Measurements from ENCODE around the gene CARMIL1. TPM values are rescaled to one million over a fixed set of nuclear protein-coding genes. Genes with fewer than 3 reads are reported as not detected.
A peak's percentile ranks its signal among the peaks of the same experiment; 100 is the strongest.

CARMIL1 gene
- total RNA-seq, 2 donors from 2014 or later = 0.56 to 0.76 TPM

DNA sequence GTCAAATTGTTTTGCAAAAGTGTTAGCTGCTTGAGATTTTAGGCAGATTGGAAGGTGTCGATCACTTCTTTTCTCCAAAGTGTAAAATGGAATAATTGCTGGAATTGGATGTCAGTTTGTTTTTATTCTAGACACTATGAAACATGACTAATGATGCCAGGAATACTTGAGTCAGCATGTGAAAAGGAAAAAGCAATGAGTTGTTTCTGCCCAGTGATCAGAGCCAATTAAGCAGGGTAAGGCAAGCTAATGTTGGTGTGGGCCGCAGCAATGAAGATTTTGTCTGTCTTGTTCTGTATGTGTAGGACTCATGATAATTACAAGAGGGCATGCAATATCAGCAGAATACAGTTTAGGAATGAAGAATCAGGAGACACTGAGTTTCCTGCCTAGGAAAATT lies 110.3 kb downstream of the CARMIL1 start:
- H3K27me3 Mint-ChIP-seq = peaks cover 5 to 12% of the 10 kb centered on the region in 2 donors
- H3K4me3 Mint-ChIP-seq = no peak overlapping the region
- ATAC-seq = no peak
- no peaks in the 10 kb centered on the region for H3K4me1 Mint-ChIP-seq (ENCODE audit: low read depth in 2 of 2)
- no peaks in the 10 kb centered on the region for H3K9me3 Mint-ChIP-seq
- no peaks in the 10 kb centered on the region for H3K36me3 Mint-ChIP-seq
- H3K27ac Mint-ChIP-seq = no peak overlapping the region
- DNase-seq (ENCODE audit: low spot score) = no peak

DNA sequence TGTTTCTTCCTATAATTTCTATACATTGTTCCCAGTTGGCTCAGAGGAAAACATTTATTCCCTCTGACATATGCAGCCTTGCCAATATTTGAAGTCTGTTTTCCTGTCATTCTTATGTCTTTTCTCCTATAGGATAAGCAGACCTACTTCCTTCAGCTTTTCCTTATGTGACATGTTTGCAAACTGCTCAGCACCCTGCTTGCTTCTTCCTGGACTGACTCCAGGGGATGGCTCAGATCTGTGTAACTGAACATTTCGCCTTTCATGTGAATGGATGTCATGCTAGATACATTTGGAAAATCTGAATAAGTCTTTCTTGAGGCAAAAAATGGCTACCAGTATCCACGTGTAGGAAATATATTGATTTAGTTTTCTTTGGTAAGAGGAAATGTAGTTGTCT lies 113.2 kb downstream of the CARMIL1 start:
- Mint-ChIP-seq H3K27ac (no peak overlapping the region), H3K4me3 (no peak overlapping the region), H3K27me3 (peaks cover 2 to 7% of the 10 kb centered on the region in 2 donors), H3K9me3 (no peaks in the 10 kb centered on the region), H3K36me3 (no peaks in the 10 kb centered on the region), H3K4me1 (ENCODE audit: low read depth in 2 of 2) (no peaks in the 10 kb centered on the region)
- ATAC-seq (no peak), DNase-seq (ENCODE audit: low spot score) (no peak)

DNA sequence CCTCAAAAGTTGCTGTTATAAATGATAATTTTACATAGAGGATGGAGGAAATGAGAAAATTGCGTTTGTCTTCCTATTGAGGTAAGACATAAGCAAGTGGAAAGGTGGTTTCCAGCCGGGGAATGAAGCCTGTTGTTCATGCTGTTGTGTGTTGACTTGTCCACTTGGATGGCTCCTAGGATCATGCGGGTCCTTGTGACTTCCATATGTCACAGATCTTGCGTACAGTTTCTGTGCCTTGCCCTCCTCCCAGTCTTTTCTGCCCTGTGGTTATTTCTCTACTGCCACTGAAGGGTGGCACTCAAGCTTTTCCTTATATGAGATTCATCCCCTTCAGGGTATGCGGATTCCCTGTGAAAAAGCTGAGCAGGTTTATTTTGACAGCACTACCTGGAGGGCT lies 116.6 kb downstream of the CARMIL1 start:
- Mint-ChIP-seq H3K27me3 (peaks cover 0 to 7% of the 10 kb centered on the region in 2 donors), H3K4me1 (ENCODE audit: low read depth in 2 of 2) (no peaks in the 10 kb centered on the region), H3K4me3 (no peak overlapping the region), H3K27ac (no peak overlapping the region), H3K9me3 (no peaks in the 10 kb centered on the region), H3K36me3 (no peaks in the 10 kb centered on the region)
- DNase-seq (ENCODE audit: low spot score) (no peak), ATAC-seq (no peak)

DNA sequence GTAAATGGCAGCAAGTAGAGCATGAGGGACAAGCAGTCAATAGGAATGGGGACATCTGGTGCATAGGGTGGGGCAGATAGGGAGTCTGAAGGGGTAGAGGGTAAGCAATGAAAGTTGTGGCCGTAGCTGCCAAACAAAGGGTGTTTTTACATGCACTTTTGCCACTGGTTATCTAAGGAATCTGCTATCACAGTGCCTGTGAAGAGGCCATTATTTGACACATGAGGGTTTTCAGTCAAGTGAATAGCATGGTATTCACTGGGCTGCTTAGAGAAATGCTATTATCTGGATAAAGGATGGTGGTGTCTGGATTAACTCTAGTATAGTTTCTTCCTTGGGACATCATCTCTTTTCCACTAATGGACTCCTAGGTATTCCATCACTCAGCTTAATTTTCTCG lies 118.2 kb downstream of the CARMIL1 start:
- Mint-ChIP-seq H3K27ac (no peak overlapping the region), H3K4me3 (no peak overlapping the region), H3K36me3 (no peaks in the 10 kb centered on the region), H3K4me1 (ENCODE audit: low read depth in 2 of 2) (no peaks in the 10 kb centered on the region), H3K9me3 (no peaks in the 10 kb centered on the region), H3K27me3 (peaks cover 0 to 7% of the 10 kb centered on the region in 2 donors)
- DNase-seq (ENCODE audit: low spot score) (no peak), ATAC-seq (no peak)

DNA sequence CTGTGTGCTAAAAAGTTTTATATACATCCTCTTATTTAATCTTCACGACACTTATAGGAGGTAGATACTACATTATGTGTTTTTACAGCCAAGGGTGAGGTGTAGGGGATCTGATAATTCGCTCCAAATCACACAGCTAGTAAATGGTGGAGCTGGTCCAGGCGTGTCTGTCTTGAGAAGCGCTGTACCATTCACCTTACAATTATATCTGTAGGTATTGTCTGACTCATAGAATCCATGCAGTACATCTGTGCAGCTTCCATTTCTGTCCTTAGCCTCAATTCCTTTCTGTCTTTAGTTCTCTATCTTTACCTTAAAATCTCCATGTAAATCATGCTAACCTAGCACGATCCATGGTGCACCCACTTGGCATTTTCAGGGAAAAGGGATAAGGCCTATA lies 120.7 kb downstream of the CARMIL1 start:
- Mint-ChIP-seq H3K4me1 (ENCODE audit: low read depth in 2 of 2) (peaks cover 0 to 17% of the 10 kb centered on the region in 2 donors), H3K4me3 (no peak overlapping the region), H3K27me3 (no peaks in the 10 kb centered on the region), H3K36me3 (no peaks in the 10 kb centered on the region), H3K27ac (no peak overlapping the region), H3K9me3 (no peaks in the 10 kb centered on the region)
- no peak for ATAC-seq
- DNase-seq (ENCODE audit: low spot score) = no peak

DNA sequence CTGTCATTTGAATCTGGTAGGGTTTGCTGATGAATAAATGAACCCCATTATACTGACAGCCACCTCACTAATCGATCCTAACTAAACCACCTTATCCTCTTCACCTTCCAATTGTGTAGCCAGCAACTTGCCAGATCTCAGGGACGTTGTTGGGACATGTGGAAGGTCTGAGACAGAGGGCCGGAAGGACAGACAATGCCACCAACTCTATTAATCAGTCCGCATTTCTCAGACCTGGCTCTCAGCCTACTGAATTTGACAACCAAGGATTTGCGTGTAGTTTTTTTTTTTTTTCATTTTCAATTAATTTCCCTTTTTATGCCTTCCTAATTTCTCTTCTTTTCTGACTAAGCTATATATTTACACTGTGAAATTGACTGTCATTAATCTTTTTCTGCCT lies 122.5 kb downstream of the CARMIL1 start:
- no peak overlapping the region for H3K4me3 Mint-ChIP-seq
- no peak for ATAC-seq

DNA sequence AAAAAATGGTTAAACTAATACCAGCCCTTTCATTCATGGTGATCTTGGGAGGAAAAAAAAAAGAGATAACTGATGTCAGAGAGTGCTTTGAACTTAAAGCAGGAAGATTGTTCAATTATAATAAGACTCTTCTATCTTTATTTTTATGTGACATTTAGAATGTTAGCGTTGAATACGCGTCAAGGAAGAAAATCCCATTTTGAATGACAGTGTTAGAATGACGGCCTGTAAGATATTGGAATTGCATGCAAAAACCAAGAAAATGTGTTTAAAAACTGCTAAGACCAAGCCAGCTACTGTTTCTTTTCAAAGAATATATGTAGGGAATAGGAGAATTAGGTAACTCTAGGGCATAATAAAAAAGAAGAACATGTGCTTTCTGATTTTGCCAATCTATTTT lies 123.0 kb downstream of the CARMIL1 start:
- Mint-ChIP-seq H3K4me3 (no peak overlapping the region), H3K27ac (no peak overlapping the region)

More for the DNA sequence above, 122.5 kb downstream of the CARMIL1 start:
- H3K36me3 Mint-ChIP-seq = no peaks in the 10 kb centered on the region
- H3K4me1 Mint-ChIP-seq (ENCODE audit: low read depth in 2 of 2) = peaks cover 0 to 18% of the 10 kb centered on the region in 2 donors
- H3K27me3 Mint-ChIP-seq = no peaks in the 10 kb centered on the region
- no peak for DNase-seq (ENCODE audit: low spot score)
- no peak overlapping the region for H3K27ac Mint-ChIP-seq
- no peaks in the 10 kb centered on the region for H3K9me3 Mint-ChIP-seq

DNA sequence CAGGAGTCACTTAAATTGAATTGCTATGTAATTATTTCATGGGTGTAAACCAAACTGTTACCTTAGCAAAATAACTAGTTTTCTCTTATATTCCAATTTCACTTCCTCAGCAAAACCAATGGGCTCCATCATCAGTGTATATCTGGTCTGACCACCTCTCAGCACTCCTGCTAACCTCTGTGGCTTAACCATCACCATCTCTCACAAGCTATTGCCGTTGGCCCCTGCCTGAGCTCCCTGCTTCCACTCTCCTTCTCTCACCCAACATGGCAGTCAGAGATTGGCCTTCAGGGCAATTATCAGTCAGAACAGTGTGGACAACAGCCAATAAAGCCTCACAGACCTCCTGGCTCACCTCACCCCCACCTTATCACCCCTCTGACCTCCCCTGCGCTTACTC lies 124.0 kb downstream of the CARMIL1 start:
- Mint-ChIP-seq H3K4me1 (ENCODE audit: low read depth in 2 of 2) (peaks cover 0 to 18% of the 10 kb centered on the region in 2 donors), H3K36me3 (no peaks in the 10 kb centered on the region), H3K9me3 (no peaks in the 10 kb centered on the region), H3K27ac (no peak overlapping the region), H3K27me3 (no peaks in the 10 kb centered on the region), H3K4me3 (no peak overlapping the region)
- no peak for ATAC-seq
- no peak for DNase-seq (ENCODE audit: low spot score)

More for the DNA sequence above, 123.0 kb downstream of the CARMIL1 start:
- DNase-seq (ENCODE audit: low spot score) (no peak), ATAC-seq (no peak)
- Mint-ChIP-seq H3K4me1 (ENCODE audit: low read depth in 2 of 2) (peaks cover 0 to 18% of the 10 kb centered on the region in 2 donors), H3K9me3 (no peaks in the 10 kb centered on the region), H3K36me3 (no peaks in the 10 kb centered on the region), H3K27me3 (no peaks in the 10 kb centered on the region)

DNA sequence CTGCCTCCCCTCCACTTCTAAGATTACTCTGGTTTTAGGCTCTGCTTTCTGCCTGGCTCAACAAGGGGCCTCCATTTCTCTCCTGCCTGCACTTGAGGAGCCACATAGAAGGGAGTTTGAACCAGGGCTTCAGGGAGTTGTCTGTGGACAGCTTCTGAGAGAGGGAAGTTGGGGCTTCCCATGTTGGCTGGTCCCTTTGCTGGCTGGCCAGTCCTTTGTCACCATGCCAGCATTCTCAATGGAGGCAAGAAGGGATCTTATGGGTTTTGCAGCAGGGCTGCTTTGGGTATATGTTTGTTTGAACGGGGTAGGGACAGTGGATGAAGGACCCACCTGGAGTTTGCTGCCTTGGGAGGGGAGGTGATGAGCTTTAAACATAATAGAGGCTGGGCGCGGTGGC lies 124.9 kb downstream of the CARMIL1 start:
- no peaks in the 10 kb centered on the region for H3K36me3 Mint-ChIP-seq
- DNase-seq (ENCODE audit: low spot score) = no peak
- peak in 1 of 2 donors; percentile 25 for ATAC-seq

DNA sequence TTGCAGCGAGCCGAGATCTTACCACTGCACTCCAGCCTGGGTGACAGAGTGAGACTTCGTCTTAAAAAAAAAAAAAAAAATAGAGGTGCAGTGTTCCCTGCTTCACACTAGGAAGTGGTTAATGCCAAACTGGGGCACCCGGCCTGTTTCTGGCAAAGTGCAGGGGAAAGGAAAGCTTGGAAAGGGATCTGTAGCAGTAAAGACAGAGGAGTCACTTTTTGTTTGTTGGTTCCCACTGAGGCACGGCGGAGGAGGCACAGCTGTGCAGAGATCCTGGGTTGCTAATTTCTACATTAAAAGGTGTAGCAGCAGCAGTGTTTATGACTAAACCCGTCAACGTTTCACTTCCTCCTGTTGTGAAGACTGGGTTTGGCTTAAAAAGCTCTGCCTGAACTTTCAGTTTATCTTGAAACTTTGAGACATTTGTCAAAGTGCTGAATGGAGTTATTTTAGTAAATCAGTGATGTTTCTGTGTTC lies 125.6 kb downstream of the CARMIL1 start:
- H3K4me3 Mint-ChIP-seq = no peak overlapping the region
- H3K9me3 Mint-ChIP-seq = no peaks in the 10 kb centered on the region
- H3K27me3 Mint-ChIP-seq = no peaks in the 10 kb centered on the region
- H3K27ac Mint-ChIP-seq = no peak overlapping the region
- DNase-seq (ENCODE audit: low spot score) = no peak
- peak; percentile 87 for ATAC-seq
- H3K36me3 Mint-ChIP-seq = no peaks in the 10 kb centered on the region
- peaks cover 0 to 18% of the 10 kb centered on the region in 2 donors for H3K4me1 Mint-ChIP-seq (ENCODE audit: low read depth in 2 of 2)

More for the DNA sequence above, 124.9 kb downstream of the CARMIL1 start:
- Mint-ChIP-seq H3K4me1 (ENCODE audit: low read depth in 2 of 2) (peaks cover 0 to 18% of the 10 kb centered on the region in 2 donors), H3K27ac (no peak overlapping the region), H3K4me3 (no peak overlapping the region), H3K9me3 (no peaks in the 10 kb centered on the region), H3K27me3 (no peaks in the 10 kb centered on the region)

DNA sequence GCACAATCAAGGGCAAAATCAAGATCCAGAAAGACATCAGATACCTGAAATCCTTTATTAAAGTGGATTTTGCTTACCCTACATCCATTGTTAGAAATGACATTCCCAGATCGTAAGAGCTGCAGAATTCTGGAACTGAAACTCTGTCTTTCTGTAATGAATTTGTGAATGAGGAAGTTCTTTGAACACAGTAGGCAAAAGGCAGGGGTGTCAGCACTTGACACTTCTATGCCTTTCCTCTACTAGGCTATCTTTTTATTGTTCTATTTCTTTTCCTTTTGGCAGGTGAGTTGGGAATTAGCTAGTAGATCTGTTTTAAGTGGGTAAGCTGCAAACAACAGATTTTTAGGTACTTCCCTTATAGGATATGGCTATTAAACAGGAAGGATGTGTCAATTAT lies 126.3 kb downstream of the CARMIL1 start:
- Mint-ChIP-seq H3K4me1 (ENCODE audit: low read depth in 2 of 2) (peaks cover 0 to 18% of the 10 kb centered on the region in 2 donors), H3K36me3 (no peaks in the 10 kb centered on the region), H3K27ac (no peak overlapping the region), H3K9me3 (no peaks in the 10 kb centered on the region), H3K27me3 (no peaks in the 10 kb centered on the region), H3K4me3 (no peak overlapping the region)
- DNase-seq (ENCODE audit: low spot score) (no peak), ATAC-seq (no peak)

DNA sequence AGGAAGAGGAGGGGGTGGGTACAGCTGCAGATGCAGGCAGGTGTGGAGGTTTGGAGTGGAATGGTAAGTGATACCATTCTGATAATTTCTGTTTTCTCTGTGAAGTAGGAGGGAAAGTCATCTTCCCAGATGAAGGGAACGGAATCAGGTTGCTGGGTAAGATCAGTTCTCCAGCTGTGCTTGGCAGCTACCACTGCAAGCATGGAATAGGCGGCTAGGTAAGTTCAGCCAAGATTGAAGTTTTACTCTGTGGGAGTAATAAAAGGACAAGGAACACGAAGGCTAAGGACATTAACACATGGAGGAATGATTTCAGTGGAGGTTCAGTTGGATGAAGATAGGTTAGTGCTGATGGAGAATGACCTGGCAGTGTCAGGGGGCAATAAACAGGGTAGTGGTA lies 128.3 kb downstream of the CARMIL1 start:
- Mint-ChIP-seq H3K9me3 (no peaks in the 10 kb centered on the region), H3K4me1 (ENCODE audit: low read depth in 2 of 2) (peaks cover 0 to 18% of the 10 kb centered on the region in 2 donors), H3K27me3 (no peaks in the 10 kb centered on the region), H3K4me3 (no peak overlapping the region), H3K36me3 (no peaks in the 10 kb centered on the region), H3K27ac (no peak overlapping the region)
- no peak for DNase-seq (ENCODE audit: low spot score)
- ATAC-seq = no peak

DNA sequence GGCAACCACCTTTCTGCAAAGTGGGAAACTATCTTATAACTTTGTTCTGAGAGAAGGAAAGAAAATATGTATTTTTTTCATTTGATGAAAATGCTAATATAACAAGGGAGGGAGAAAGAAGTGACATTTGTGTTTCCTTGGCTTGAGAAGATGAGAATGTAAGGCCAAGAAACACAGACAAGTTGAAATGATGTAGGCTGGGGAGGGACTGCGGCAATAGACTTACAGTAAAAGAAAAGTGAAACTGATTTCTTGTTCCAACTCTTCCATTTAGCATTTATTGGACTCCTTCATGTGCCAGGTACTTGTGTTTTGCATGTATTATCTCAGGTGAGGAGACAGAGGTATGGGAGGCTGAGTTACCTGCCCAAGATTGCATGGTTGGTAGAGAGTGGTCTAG lies 130.9 kb downstream of the CARMIL1 start:
- peak overlapping the region in 1 of 2 donors; percentile 29 for H3K27ac Mint-ChIP-seq

DNA sequence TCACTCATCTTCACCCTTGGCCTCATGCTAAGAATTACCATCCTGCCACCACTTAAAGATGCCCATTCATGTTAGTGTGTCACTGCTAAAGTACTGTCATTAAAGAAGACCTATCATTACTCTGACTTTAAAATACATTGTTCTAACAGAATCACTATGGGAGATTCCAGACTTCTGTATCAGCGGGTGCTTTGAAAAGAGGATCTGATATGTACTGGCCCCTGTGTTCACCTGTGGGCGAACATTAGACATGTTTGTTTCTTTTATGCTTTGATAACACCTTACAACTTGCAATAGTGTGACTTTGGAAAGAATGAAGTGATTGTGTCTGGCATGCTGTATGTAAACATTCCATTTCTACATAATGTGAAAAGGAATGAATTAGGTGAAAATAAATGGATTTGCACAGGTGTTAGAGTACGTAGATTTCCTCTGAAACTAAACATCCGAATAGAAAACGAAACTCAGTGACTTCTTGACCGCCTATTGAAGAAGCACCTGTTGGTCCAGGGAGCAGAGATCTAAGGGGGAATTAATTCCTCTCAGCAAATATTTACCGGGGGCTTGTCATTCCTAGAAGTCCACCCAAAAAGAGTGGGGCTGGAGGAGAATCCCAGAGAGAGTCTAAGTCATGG lies 132.3 kb downstream of the CARMIL1 start:
- DNase-seq (ENCODE audit: low spot score) = no peak
- H3K36me3 Mint-ChIP-seq = no peaks in the 10 kb centered on the region
- no peak overlapping the region for H3K27ac Mint-ChIP-seq
- ATAC-seq = no peak
- H3K9me3 Mint-ChIP-seq = no peaks in the 10 kb centered on the region
- H3K4me3 Mint-ChIP-seq = no peak overlapping the region
- peaks cover 0 to 8% of the 10 kb centered on the region in 2 donors for H3K4me1 Mint-ChIP-seq (ENCODE audit: low read depth in 2 of 2)
- peaks cover 0 to 1% of the 10 kb centered on the region in 2 donors for H3K27me3 Mint-ChIP-seq

More for the DNA sequence above, 130.9 kb downstream of the CARMIL1 start:
- no peaks in the 10 kb centered on the region for H3K27me3 Mint-ChIP-seq
- no peaks in the 10 kb centered on the region for H3K9me3 Mint-ChIP-seq
- ATAC-seq = no peak
- H3K4me1 Mint-ChIP-seq (ENCODE audit: low read depth in 2 of 2) = peaks cover 0 to 8% of the 10 kb centered on the region in 2 donors
- DNase-seq (ENCODE audit: low spot score) = no peak
- H3K4me3 Mint-ChIP-seq = no peak overlapping the region
- no peaks in the 10 kb centered on the region for H3K36me3 Mint-ChIP-seq
